GM19351 (cell line): ENCODE results near the gene FBXL14.
A peak's percentile ranks its signal among the peaks of the same experiment; 100 is the strongest.

Source experiments
- ATAC-seq: cut with Tn5 transposase; IDR thresholded peaks from one replicate; pipeline ENCODE4 v1.9.1; 2021; ENCODE audit warnings: mild to moderate bottlenecking, moderate library complexity; ENCODE audit not compliant: unreplicated experiment

Gene FBXL14

GRCh38 chr12:1594261-1595025 lies at the start of gene FBXL14:
TSS of gene FBXL14 (minus strand) at chr12:1594581. CDS start at chr12:1594066, 515 bp downstream.
- ATAC-seq = peak; percentile 49

GRCh38 chr12:1643905-1644533 lies 49.6 kb upstream of the FBXL14 start:
- no peak for ATAC-seq

- ATAC-seq = no peak
Observed at GRCh38 chr12:1643043-1643442, 48.7 kb upstream of the FBXL14 start.

- ATAC-seq = no peak
Observed at GRCh38 chr12:1642513-1642912, 48.1 kb upstream of the FBXL14 start.

- no peak for ATAC-seq
Observed at GRCh38 chr12:1640328-1641234, 46.2 kb upstream of the FBXL14 start.

- ATAC-seq = no peak
Observed at GRCh38 chr12:1639538-1639937, 45.2 kb upstream of the FBXL14 start.

GRCh38 chr12:1638203-1638602 lies 43.8 kb upstream of the FBXL14 start:
- no peak for ATAC-seq

GRCh38 chr12:1635301-1636095 lies 41.1 kb upstream of the FBXL14 start:
- ATAC-seq = no peak

GRCh38 chr12:1634590-1635191 lies 40.3 kb upstream of the FBXL14 start:
- no peak for ATAC-seq

GRCh38 chr12:1634149-1634548 lies 39.8 kb upstream of the FBXL14 start:
- no peak for ATAC-seq

GRCh38 chr12:1633459-1633858 lies 39.1 kb upstream of the FBXL14 start:
- no peak for ATAC-seq

- ATAC-seq = no peak
Observed at GRCh38 chr12:1632702-1633101, 38.3 kb upstream of the FBXL14 start.

- ATAC-seq = no peak
Observed at GRCh38 chr12:1630827-1631591, 36.6 kb upstream of the FBXL14 start.

GRCh38 chr12:1630133-1630826 lies 35.9 kb upstream of the FBXL14 start:
- ATAC-seq = no peak

GRCh38 chr12:1629338-1630132 lies 35.2 kb upstream of the FBXL14 start:
- no peak for ATAC-seq

- ATAC-seq = no peak
Observed at GRCh38 chr12:1628666-1629337, 34.4 kb upstream of the FBXL14 start, which contains the start of gene WNT5B. TSS of gene WNT5B (plus strand) at chr12:1629231. CDS start at chr12:1631355, 2,124 bp downstream.

GRCh38 chr12:1622406-1622805 lies 28.0 kb upstream of the FBXL14 start:
- ATAC-seq = no peak
